ENCODE measurements around the gene SLC6A18. TPM values are rescaled to one million over a fixed set of nuclear protein-coding genes. Genes with fewer than 3 reads are reported as not detected.

The SLC6A18 gene
- polyA plus RNA-seq, 1 experiment = not detected

DNA sequence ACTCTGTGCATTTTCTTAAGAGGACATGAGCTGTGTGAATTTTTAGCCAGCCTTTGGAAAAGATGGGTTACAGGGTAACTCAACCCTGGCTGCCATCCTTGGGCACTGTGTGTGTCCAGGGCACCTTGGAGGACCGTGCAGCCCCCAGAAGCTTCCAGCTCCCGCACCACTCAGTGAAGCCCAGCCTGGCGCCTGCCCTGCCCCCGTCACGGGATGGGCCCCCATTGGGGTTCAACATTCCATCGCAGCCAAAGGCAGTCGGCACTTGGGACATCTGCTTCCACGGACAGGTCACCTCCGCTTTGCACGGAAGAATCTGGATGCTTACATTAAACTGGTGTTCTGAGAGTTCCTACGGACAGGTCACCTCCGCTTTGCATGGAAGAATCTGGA is 1.9 kb upstream of the SLC6A18 start:
- TF ChIP-seq, protein P1, sequence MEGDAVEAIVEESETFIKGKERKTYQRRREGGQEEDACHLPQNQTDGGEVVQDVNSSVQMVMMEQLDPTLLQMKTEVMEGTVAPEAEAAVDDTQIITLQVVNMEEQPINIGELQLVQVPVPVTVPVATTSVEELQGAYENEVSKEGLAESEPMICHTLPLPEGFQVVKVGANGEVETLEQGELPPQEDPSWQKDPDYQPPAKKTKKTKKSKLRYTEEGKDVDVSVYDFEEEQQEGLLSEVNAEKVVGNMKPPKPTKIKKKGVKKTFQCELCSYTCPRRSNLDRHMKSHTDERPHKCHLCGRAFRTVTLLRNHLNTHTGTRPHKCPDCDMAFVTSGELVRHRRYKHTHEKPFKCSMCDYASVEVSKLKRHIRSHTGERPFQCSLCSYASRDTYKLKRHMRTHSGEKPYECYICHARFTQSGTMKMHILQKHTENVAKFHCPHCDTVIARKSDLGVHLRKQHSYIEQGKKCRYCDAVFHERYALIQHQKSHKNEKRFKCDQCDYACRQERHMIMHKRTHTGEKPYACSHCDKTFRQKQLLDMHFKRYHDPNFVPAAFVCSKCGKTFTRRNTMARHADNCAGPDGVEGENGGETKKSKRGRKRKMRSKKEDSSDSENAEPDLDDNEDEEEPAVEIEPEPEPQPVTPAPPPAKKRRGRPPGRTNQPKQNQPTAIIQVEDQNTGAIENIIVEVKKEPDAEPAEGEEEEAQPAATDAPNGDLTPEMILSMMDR (IDR thresholded peaks at IDR 0.05; ENCODE audit: insufficient read depth, low read depth, low read length) = no peak
- ChIA-PET CTCF (no interaction called here), POLR2A (no interaction called here)
- no peak for DNase-seq (ENCODE audit: low read depth)
- Histone ChIP-seq H3K27me3 (ENCODE audit: control insufficient read depth, insufficient read depth, low read length) (no peaks in the 10 kb centered on the region; the same call in 1 of the 2 replicates), H3K4me3 (ENCODE audit: low read depth, low read length) (no peak overlapping the region), H3K36me3 (ENCODE audit: control insufficient read depth, insufficient read depth, low read length) (no peaks in the 10 kb centered on the region)

DNA sequence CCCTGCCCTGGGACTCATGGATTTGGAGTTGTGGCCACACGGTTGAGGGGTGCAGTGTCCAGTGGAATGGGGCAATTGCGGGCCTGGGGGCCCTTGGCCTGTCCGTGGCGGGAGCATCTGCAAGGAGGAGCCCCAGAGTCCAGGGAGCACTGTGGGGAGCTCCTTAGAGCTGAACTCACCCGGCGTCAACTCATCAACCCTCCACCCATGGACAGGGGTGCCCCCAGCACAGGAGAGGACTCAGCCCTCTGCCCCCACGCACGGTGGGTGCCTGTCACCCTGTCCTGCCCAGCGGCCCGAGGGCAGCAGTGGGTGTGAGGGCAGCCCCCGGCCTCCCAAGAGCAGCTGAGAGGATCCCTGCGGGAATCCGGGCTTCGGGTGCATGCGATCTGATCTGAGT is 550 bp upstream of the SLC6A18 start:
- Histone ChIP-seq H3K27me3 (ENCODE audit: control insufficient read depth, insufficient read depth, low read length) (peaks cover 2% of the 10 kb centered on the region), H3K4me3 (ENCODE audit: low read depth, low read length) (no peak overlapping the region), H3K36me3 (ENCODE audit: control insufficient read depth, insufficient read depth, low read length) (no peaks in the 10 kb centered on the region)
- DNase-seq (ENCODE audit: low read depth) = no peak
- ChIA-PET POLR2A (no interaction called here), CTCF (no interaction called here)
- TF ChIP-seq, protein P1 (IDR thresholded peaks at IDR 0.05; ENCODE audit: insufficient read depth, low read depth, low read length) = no peak

DNA sequence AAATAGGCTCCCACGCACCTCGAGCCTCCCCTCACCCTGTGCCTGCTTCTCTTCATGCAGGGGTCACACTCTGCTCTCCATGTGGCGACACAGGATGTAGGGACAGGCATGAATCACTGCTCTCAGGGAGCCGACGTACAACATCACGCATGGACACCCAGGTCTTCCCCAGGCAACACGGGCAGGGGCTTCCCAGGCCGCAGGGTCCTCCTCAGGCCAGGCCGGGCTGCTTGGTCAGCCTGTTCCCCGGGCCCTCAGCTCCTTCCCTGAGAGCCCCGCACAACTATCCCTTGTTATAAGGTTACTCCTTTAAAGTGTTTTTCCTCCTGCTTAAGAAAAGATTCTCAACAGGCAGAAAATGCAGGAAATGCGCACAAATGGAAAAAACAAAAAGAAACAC is 1.1 kb downstream of the SLC6A18 start:
- TF ChIP-seq, protein P1 (IDR thresholded peaks at IDR 0.05; ENCODE audit: insufficient read depth, low read depth, low read length) = no peak
- ChIA-PET CTCF (no interaction called here), POLR2A (no interaction called here)
- no peak for DNase-seq (ENCODE audit: low read depth)
- H3K4me3 ChIP-seq (ENCODE audit: low read depth, low read length) = no peak overlapping the region
- no peaks in the 10 kb centered on the region for H3K36me3 ChIP-seq (ENCODE audit: control insufficient read depth, insufficient read depth, low read length)
- peaks cover 2% of the 10 kb centered on the region for H3K27me3 ChIP-seq (ENCODE audit: control insufficient read depth, insufficient read depth, low read length)

DNA sequence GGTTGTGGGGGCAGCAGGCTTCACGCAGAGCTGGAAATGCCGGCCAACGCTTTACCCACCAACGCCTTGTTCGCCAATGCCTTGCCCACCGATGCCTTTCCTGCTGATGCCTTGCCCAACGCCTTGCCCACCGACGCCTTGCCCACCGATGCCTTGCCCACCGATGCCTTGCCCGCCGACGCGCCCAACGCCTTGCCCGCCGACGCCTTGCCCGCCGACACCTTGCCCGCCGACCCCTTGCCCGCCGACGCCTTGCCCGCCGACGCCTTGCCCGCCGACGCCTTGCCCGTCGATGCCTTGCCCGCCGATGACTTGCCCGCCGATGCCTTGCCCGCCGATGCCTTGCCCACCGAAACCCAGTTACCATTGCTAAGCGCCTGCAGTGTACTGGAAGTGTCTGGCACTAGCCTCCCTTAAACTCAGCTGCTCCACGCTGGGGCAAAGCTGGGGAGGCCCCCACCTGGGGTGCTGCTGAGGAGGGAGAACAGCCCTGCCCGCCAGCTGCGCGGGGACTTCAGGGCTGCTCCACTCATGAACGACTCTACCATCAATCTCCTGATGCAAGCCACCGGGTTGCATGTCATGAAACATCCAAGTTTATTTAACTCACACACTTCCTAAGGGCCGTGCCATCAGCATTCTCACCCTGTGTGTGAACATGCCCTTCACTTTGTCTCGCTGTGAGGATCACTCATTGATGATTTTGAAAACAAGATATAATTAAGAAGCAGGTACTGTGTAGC is 1.8 kb downstream of the SLC6A18 start:
- Histone ChIP-seq H3K36me3 (ENCODE audit: control insufficient read depth, insufficient read depth, low read length) (no peaks in the 10 kb centered on the region), H3K4me3 (ENCODE audit: low read depth, low read length) (no peak overlapping the region), H3K27me3 (ENCODE audit: control insufficient read depth, insufficient read depth, low read length) (peaks cover 2% of the 10 kb centered on the region)
- DNase-seq (ENCODE audit: low read depth) = no peak
- TF ChIP-seq, protein P1 (IDR thresholded peaks at IDR 0.05; ENCODE audit: insufficient read depth, low read depth, low read length) = no peak
- ChIA-PET POLR2A (no interaction called here), CTCF (no interaction called here)

DNA sequence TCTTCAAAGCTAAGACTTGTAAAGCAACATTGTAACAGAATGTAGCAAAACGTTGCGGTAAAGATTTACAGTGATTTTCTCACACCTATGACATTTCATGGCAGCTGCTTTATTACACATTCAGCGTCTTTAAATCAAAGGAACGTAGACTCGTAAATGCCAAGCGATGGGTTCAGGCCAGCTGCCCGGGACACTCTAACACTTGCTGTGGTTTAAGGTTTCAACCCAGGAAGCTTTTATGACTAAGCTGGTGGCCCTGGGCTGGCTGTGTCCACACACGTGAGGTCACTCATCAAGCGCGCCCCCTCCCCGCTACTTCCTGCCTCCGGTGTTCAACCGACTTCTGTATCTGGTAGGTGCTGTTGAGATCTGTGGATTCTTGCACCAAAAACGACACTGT is 2.5 kb downstream of the SLC6A18 start:
- ChIA-PET POLR2A (no interaction called here), CTCF (interaction anchor here (0.8 kb wide), 1 partner anchor 60 kb away, joined by 3 read pairs; no protein-coding TSS in a partner anchor)
- H3K36me3 ChIP-seq (ENCODE audit: control insufficient read depth, insufficient read depth, low read length) = no peaks in the 10 kb centered on the region
- TF ChIP-seq, protein P1 (IDR thresholded peaks at IDR 0.05; ENCODE audit: insufficient read depth, low read depth, low read length) = no peak
- H3K27me3 ChIP-seq (ENCODE audit: control insufficient read depth, insufficient read depth, low read length) = peaks cover 2% of the 10 kb centered on the region
- peak; percentile 9 for DNase-seq (ENCODE audit: low read depth)
- no peak overlapping the region for H3K4me3 ChIP-seq (ENCODE audit: low read depth, low read length)
